Measurements from ENCODE around the gene SERHL2. TPM values are rescaled to one million over a fixed set of nuclear protein-coding genes. Genes with fewer than 3 reads are reported as not detected.
"Not testable (repeated sequence)": the region's sequence is repeated elsewhere in the genome, so short reads cannot be mapped to it uniquely, and the experiment has no call there.

SERHL2 gene
- total and polyA plus RNA-seq, 2 donors (not counting 3 experiments of a cell fraction or from before 2014, with no cell fraction given) = 0.80 to 2.0 TPM

GRCh38 chr22:42604403-42604802 is 50.6 kb downstream of the SERHL2 start:
- dilution Hi-C loops (cut with MboI; ENCODE audit: extremely low pct_ligation_motif_present, low sequenced_read_pairs) = no loop called here
- Histone ChIP-seq H2AFZ (ENCODE audit: low read depth, low read length) (no peak overlapping the region), H4K20me1 (replicated peaks; ENCODE audit: control insufficient read depth, extremely low read depth, insufficient read depth, low read length) (no peaks in the 10 kb centered on the region), H3K4me3 (replicated peaks in 1 of 3; ENCODE audit: insufficient read depth in 1 of 3, low read depth in 1 of 3, low read length in 3 of 3) (no peak overlapping the region), H3K79me2 (ENCODE audit: control insufficient read depth, insufficient read depth, low read length) (peaks cover 65% of the 10 kb centered on the region), H3K9me3 (replicated peaks; ENCODE audit: control insufficient read depth, insufficient read depth, low read length) (no peaks in the 10 kb centered on the region), H3K27me3 (ENCODE audit: control insufficient read depth in 2 of 2, insufficient read depth in 2 of 2, low read length in 2 of 2) (no peaks in the 10 kb centered on the region), H3K9me1 (replicated peaks; ENCODE audit: control insufficient read depth, extremely low read depth, insufficient read depth, low read length) (no peaks in the 10 kb centered on the region), H3K36me3 (ENCODE audit: control insufficient read depth in 2 of 2, extremely low read depth in 1 of 2, insufficient read depth in 2 of 2, low read length in 2 of 2) (peaks cover 11 to 20% of the 10 kb centered on the region in 2 experiments), H3K27ac (ENCODE audit: insufficient read depth, low read depth, low read length) (no peak overlapping the region), H3K4me2 (ENCODE audit: insufficient read depth, low read length) (no peak overlapping the region), H3K4me1 (ENCODE audit: control insufficient read depth, extremely low read depth, insufficient read depth, low read length) (peaks cover 11% of the 10 kb centered on the region), H3K9ac (replicated peaks; ENCODE audit: extremely low read depth, insufficient read depth, low read length) (no peak overlapping the region)
- ChIA-PET CTCF (no interaction called here), POLR2A (no interaction called here)
- no peak for TF ChIP-seq POLR2AphosphoS5 (IDR thresholded peaks at IDR 0.05; ENCODE audit: insufficient read depth, low read depth, low read length)
- TF ChIP-seq FOS (IDR thresholded peaks at IDR 0.05; ENCODE audit: borderline replicate concordance, insufficient read depth, low read length) = no peak
- TF ChIP-seq, protein P1, sequence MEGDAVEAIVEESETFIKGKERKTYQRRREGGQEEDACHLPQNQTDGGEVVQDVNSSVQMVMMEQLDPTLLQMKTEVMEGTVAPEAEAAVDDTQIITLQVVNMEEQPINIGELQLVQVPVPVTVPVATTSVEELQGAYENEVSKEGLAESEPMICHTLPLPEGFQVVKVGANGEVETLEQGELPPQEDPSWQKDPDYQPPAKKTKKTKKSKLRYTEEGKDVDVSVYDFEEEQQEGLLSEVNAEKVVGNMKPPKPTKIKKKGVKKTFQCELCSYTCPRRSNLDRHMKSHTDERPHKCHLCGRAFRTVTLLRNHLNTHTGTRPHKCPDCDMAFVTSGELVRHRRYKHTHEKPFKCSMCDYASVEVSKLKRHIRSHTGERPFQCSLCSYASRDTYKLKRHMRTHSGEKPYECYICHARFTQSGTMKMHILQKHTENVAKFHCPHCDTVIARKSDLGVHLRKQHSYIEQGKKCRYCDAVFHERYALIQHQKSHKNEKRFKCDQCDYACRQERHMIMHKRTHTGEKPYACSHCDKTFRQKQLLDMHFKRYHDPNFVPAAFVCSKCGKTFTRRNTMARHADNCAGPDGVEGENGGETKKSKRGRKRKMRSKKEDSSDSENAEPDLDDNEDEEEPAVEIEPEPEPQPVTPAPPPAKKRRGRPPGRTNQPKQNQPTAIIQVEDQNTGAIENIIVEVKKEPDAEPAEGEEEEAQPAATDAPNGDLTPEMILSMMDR (IDR thresholded peaks at IDR 0.05; ENCODE audit: extremely low read depth in 1 of 2, insufficient read depth in 1 of 2, low read depth in 1 of 2, low read length in 2 of 2) = no peak
- no peak for TF ChIP-seq MYC (IDR thresholded peaks at IDR 0.05; ENCODE audit: low read depth, low read length)
- TF ChIP-seq POLR2A (IDR thresholded peaks at IDR 0.05; ENCODE audit: low read depth, low read length) = no peak
- no peak for TF ChIP-seq JUN (IDR thresholded peaks at IDR 0.05; ENCODE audit: borderline replicate concordance, insufficient read depth, insufficient read length, low read depth)
- no peak for TF ChIP-seq GATA2 (IDR thresholded peaks at IDR 0.05; ENCODE audit: insufficient read depth, insufficient read length, low read depth, low read length)
- TF ChIP-seq, protein P2, sequence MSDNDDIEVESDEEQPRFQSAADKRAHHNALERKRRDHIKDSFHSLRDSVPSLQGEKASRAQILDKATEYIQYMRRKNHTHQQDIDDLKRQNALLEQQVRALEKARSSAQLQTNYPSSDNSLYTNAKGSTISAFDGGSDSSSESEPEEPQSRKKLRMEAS (IDR thresholded peaks at IDR 0.05; ENCODE audit: insufficient read depth, insufficient read length) = no peak
- TF ChIP-seq EZH2 (IDR thresholded peaks at IDR 0.05; ENCODE audit: borderline replicate concordance, low read depth, low read length, severe bottlenecking) = no peak
- FAIRE-seq (no peak), DNase-seq (ENCODE audit: low read depth, low spot score) (no peak)
- intact Hi-C loops (cut with micrococcal nuclease) = no loop called here
- BruUV-seq (replicated peaks) = no TSS peak

GRCh38 chr22:42607641-42608040 is 53.9 kb downstream of the SERHL2 start:
- H3K9ac ChIP-seq (replicated peaks; ENCODE audit: extremely low read depth, insufficient read depth, low read length); H3K9me1 ChIP-seq (replicated peaks; ENCODE audit: control insufficient read depth, extremely low read depth, insufficient read depth, low read length); H3K4me2 ChIP-seq (ENCODE audit: insufficient read depth, low read length); POLR2A ChIA-PET; H3K9me3 ChIP-seq (replicated peaks; ENCODE audit: control insufficient read depth, insufficient read depth, low read length); dilution Hi-C loops (cut with MboI; ENCODE audit: extremely low pct_ligation_motif_present, low sequenced_read_pairs); H3K36me3 ChIP-seq (ENCODE audit: control insufficient read depth in 2 of 2, extremely low read depth in 1 of 2, insufficient read depth in 2 of 2, low read length in 2 of 2); H2AFZ ChIP-seq (ENCODE audit: low read depth, low read length); FAIRE-seq; H3K4me3 ChIP-seq (replicated peaks in 1 of 3; ENCODE audit: insufficient read depth in 1 of 3, low read depth in 1 of 3, low read length in 3 of 3); DNase-seq (ENCODE audit: low read depth, low spot score); BruUV-seq (replicated peaks); CTCF ChIA-PET; H4K20me1 ChIP-seq (replicated peaks; ENCODE audit: control insufficient read depth, extremely low read depth, insufficient read depth, low read length); H3K27me3 ChIP-seq (ENCODE audit: control insufficient read depth in 2 of 2, insufficient read depth in 2 of 2, low read length in 2 of 2); intact Hi-C loops (cut with micrococcal nuclease); H3K27ac ChIP-seq (ENCODE audit: insufficient read depth, low read depth, low read length): not testable (repeated sequence)
- Histone ChIP-seq H3K4me1 (ENCODE audit: control insufficient read depth, extremely low read depth, insufficient read depth, low read length) (peaks cover 19% of the 10 kb centered on the region), H3K79me2 (ENCODE audit: control insufficient read depth, insufficient read depth, low read length) (peaks cover 88% of the 10 kb centered on the region)

Data from endothelial cell of umbilical vein (primary cell).